HG03280 (cell line): ENCODE data around the gene NFAM1.

ENCODE experiments used
- ATAC-seq: cut with Tn5 transposase; IDR thresholded peaks from one replicate; pipeline ENCODE4 v1.9.1; 2021; ENCODE audit warnings: mild to moderate bottlenecking, moderate library complexity; ENCODE audit not compliant: unreplicated experiment

Gene NFAM1

GRCh38 chr22:42384506-42384905 is 47.7 kb downstream of the NFAM1 start:
- ATAC-seq = no peak

GRCh38 chr22:42383851-42384417 is 48.3 kb downstream of the NFAM1 start:
- ATAC-seq = no peak

GRCh38 chr22:42383287-42383686 is 48.9 kb downstream of the NFAM1 start:
- no peak for ATAC-seq

- ATAC-seq = no peak
Observed at GRCh38 chr22:42380769-42381551, 51.2 kb downstream of the NFAM1 start.

- ATAC-seq = no peak
Observed at GRCh38 chr22:42379966-42380537, 52.2 kb downstream of the NFAM1 start.

- ATAC-seq = no peak
Observed at GRCh38 chr22:42376711-42377554, 55.3 kb downstream of the NFAM1 start.

- no peak for ATAC-seq
Observed at GRCh38 chr22:42375982-42376381, 56.2 kb downstream of the NFAM1 start.

- ATAC-seq = no peak
Observed at GRCh38 chr22:42372976-42373375, 59.2 kb downstream of the NFAM1 start.

GRCh38 chr22:42371501-42371900 is 60.7 kb downstream of the NFAM1 start:
- ATAC-seq = no peak

GRCh38 chr22:42371099-42371498 is 61.1 kb downstream of the NFAM1 start:
- no peak for ATAC-seq

- peak; percentile 90 for ATAC-seq
Observed at GRCh38 chr22:42369250-42370041, 62.8 kb downstream of the NFAM1 start.

- peak; percentile 25 for ATAC-seq
Observed at GRCh38 chr22:42368379-42369249, 63.6 kb downstream of the NFAM1 start.

- no peak for ATAC-seq
Observed at GRCh38 chr22:42367980-42368378, 64.2 kb downstream of the NFAM1 start.

GRCh38 chr22:42366806-42367581 is 65.2 kb downstream of the NFAM1 start:
- no peak for ATAC-seq

- ATAC-seq = no peak
Observed at GRCh38 chr22:42365942-42366695, 66.1 kb downstream of the NFAM1 start.

- ATAC-seq = no peak
Observed at GRCh38 chr22:42365111-42365865, 66.9 kb downstream of the NFAM1 start.

- ATAC-seq = no peak
Observed at GRCh38 chr22:42364604-42365110, 67.5 kb downstream of the NFAM1 start.
